Liver (tissue), 9 donors: ENCODE measurements around the gene RTN4. TPM values are rescaled to one million over a fixed set of nuclear protein-coding genes. Genes with fewer than 3 reads are reported as not detected.

Experiments
- DNase-seq: peaks from one replicate; pipeline ENCODE4 v3.0.0-alpha.2; 2017; ENCODE audit warnings: low spot score
- H3K27ac ChIP-seq, 2 donors: one replicate each; pipeline ENCODE4 v1.7.0; 2013; ENCODE audit warnings: inconsistent platforms in 2 of 2, low read length in 2 of 2, control low read depth in 1 of 2, low read depth in 1 of 2, mild to moderate bottlenecking in 1 of 2
- H3K27me3 ChIP-seq, 4 donors: one replicate each; pipeline versions ENCODE4 v1.6.1 to v1.7.0; 2013; ENCODE audit warnings: low read length in 3 of 4, inconsistent platforms in 1 of 4, mild to moderate bottlenecking in 1 of 4, moderate library complexity in 1 of 4; ENCODE audit not compliant: control insufficient read depth in 4 of 4, insufficient read depth in 4 of 4
- H3K36me3 ChIP-seq, 4 donors: one replicate each; pipeline versions ENCODE4 v1.6.1 to v1.7.0; 2013; ENCODE audit warnings: low read length in 3 of 4, mild to moderate bottlenecking in 3 of 4, low read depth in 1 of 4, moderate library complexity in 1 of 4; ENCODE audit not compliant: control insufficient read depth in 4 of 4, insufficient read depth in 3 of 4
- H3K4me1 ChIP-seq, 4 donors: one replicate each; pipeline versions ENCODE4 v1.6.1 to v1.7.0; 2013; ENCODE audit warnings: low read length in 3 of 4, mild to moderate bottlenecking in 3 of 4, moderate library complexity in 1 of 4; ENCODE audit not compliant: control insufficient read depth in 4 of 4, insufficient read depth in 4 of 4
- H3K4me3 ChIP-seq, 3 donors: one replicate each; pipeline versions ENCODE4 v1.6.1 to v1.7.0; 2013; ENCODE audit warnings: low read length in 3 of 3, control low read depth in 1 of 3, low read depth in 1 of 3, mild to moderate bottlenecking in 1 of 3
- H3K9ac ChIP-seq, 2 donors: one replicate each; pipeline ENCODE4 v1.7.0; 2013; ENCODE audit warnings: low read length in 2 of 2, mild to moderate bottlenecking in 2 of 2, moderate library complexity in 2 of 2, control low read depth in 1 of 2, low read depth in 1 of 2
- H3K9me3 ChIP-seq, 4 donors: one replicate each; pipeline versions ENCODE4 v1.6.1 to v1.7.0; 2013; ENCODE audit warnings: low read length in 3 of 4; ENCODE audit not compliant: control insufficient read depth in 4 of 4
- ATF3 ChIP-seq: IDR thresholded peaks from 2 replicates; pipeline ENCODE4 v1.6.1; 2016; ENCODE audit warnings: antibody characterized with exemption
- CTCF ChIP-seq: fragments of 150-350 bp; IDR thresholded peaks from 2 replicates; pipeline ENCODE4 v1.5.1; 2017; ENCODE audit warnings: improper control_type of control experiment, low read depth, low read length; ENCODE audit not compliant: missing input control
- EGR1 ChIP-seq, 2 donors: IDR thresholded peaks; 2 replicates each; pipeline ENCODE4 v1.6.1; 2016 to 2018; ENCODE audit warnings: antibody characterized with exemption in 2 of 2, low read depth in 2 of 2
- FOXA1 ChIP-seq: IDR thresholded peaks from 2 replicates; pipeline ENCODE4 v1.6.1; 2016; ENCODE audit warnings: antibody characterized with exemption
- FOXA2 ChIP-seq: IDR thresholded peaks from 2 replicates; pipeline ENCODE4 v1.6.1; 2016; ENCODE audit warnings: antibody characterized with exemption
- GABPA ChIP-seq, 2 donors: IDR thresholded peaks in 1 of 2; conservative IDR thresholded peaks in 1 of 2; 2 replicates each; pipeline ENCODE4 v1.6.1; 2016; ENCODE audit warnings: antibody characterized with exemption in 2 of 2, mild to moderate bottlenecking in 1 of 2, moderate library complexity in 1 of 2
- HNF4A ChIP-seq, 2 donors: conservative IDR thresholded peaks; 2 replicates each; pipeline ENCODE4 v1.6.1; 2016; ENCODE audit warnings: antibody characterized with exemption in 2 of 2, mild to moderate bottlenecking in 2 of 2
- HNF4G ChIP-seq: IDR thresholded peaks from 2 replicates; pipeline ENCODE4 v1.6.1; 2016; ENCODE audit warnings: antibody characterized with exemption
- JUND ChIP-seq, 2 donors: IDR thresholded peaks; 2 replicates each; pipeline ENCODE4 v1.6.1; 2016; ENCODE audit warnings: antibody characterized with exemption in 2 of 2
- MAX ChIP-seq: IDR thresholded peaks from 2 replicates; pipeline ENCODE4 v1.6.1; 2016; ENCODE audit warnings: antibody characterized with exemption
- NR2F2 ChIP-seq: IDR thresholded peaks from 2 replicates; pipeline ENCODE4 v1.6.1; 2016; ENCODE audit warnings: antibody characterized with exemption
- RAD21 ChIP-seq, 2 donors: IDR thresholded peaks; 2 replicates each; pipeline ENCODE4 v1.6.1; 2016; ENCODE audit warnings: antibody characterized with exemption in 2 of 2, mild to moderate bottlenecking in 2 of 2
- REST ChIP-seq: IDR thresholded peaks from 2 replicates; pipeline ENCODE4 v1.6.1; 2016; ENCODE audit warnings: antibody characterized with exemption, mild to moderate bottlenecking
- RXRA ChIP-seq, 2 donors: IDR thresholded peaks; 2 replicates each; pipeline ENCODE4 v1.6.1; 2017 to 2018; ENCODE audit warnings: antibody characterized with exemption in 2 of 2, mild to moderate bottlenecking in 1 of 2
- SP1 ChIP-seq: IDR thresholded peaks from 2 replicates; pipeline ENCODE4 v1.6.1; 2018; ENCODE audit warnings: antibody characterized with exemption, mild to moderate bottlenecking
- TAF1 ChIP-seq: conservative IDR thresholded peaks from 2 replicates; pipeline ENCODE4 v1.6.1; 2016; ENCODE audit warnings: antibody characterized with exemption, mild to moderate bottlenecking
- YY1 ChIP-seq: IDR thresholded peaks from 2 replicates; pipeline ENCODE4 v1.6.1; 2016; ENCODE audit warnings: antibody characterized with exemption, mild to moderate bottlenecking
- ZBTB33 ChIP-seq: IDR thresholded peaks from 2 replicates; pipeline ENCODE4 v1.6.1; 2016; ENCODE audit warnings: antibody characterized with exemption
- WGBS: extraction: QIAGEN DNeasy Blood & Tissue Kit; methylation state at CpG from one replicate; pipeline ENCODE4 v1.1.7; 2013; 5-methylcytosine and 5-hydroxymethylcytosine counted together
- polyA plus RNA-seq, 2 donors: library from polyadenylated mRNA; stranded (reverse) in 1 of 2; unstranded in 1 of 2; fragments of 200-250 nt in 1 of 2; fragments of >200 nt in 1 of 2; fragmentation: Nextera tagmentation in 1 of 2; extraction: Ambion mirVana in 1 of 2; gene quantifications; one replicate each; pipeline versions ENCODE4 v1.2.1 to v1.2.3, GENCODE V29; 2013 to 2015
- total RNA-seq, 2 donors: library from RNA; depleted of rRNA; stranded (reverse); fragments of >200 nt; gene quantifications; one replicate each; pipeline ENCODE4 v1.2.3, GENCODE V29; 2014
- donor health status: healthy.
- donor health status: healthy.
- donor health status: healthy.
- donor health status: healthy.
- donor health status: healthy.

RTN4 gene
- total and polyA plus RNA-seq, 4 donors = 73.5 to 348 (median 151) TPM

- Histone ChIP-seq H3K9ac (no peak overlapping the region), H3K27ac (no peak overlapping the region), H3K9me3 (no peaks in the 10 kb centered on the region), H3K27me3 (no peaks in the 10 kb centered on the region), H3K36me3 (no peaks in the 10 kb centered on the region), H3K4me1 (no peaks in the 10 kb centered on the region), H3K4me3 (no peak overlapping the region)
- no peak for TF ChIP-seq TAF1
- TF ChIP-seq RAD21 (IDR thresholded peaks at IDR 0.05) = no peak
- no peak for TF ChIP-seq SP1
- no peak for TF ChIP-seq CTCF
- TF ChIP-seq EGR1 (IDR thresholded peaks at IDR 0.05; ENCODE audit: low read depth in 2 of 2) = no peak
- no peak for TF ChIP-seq HNF4G
- TF ChIP-seq HNF4A (conservative IDR thresholded peaks at IDR 0.05) = no peak
- TF ChIP-seq REST = no peak
- no peak for TF ChIP-seq ZBTB33
- TF ChIP-seq MAX = no peak
- TF ChIP-seq FOXA1 = no peak
- no peak for TF ChIP-seq NR2F2
- no peak for TF ChIP-seq FOXA2
- TF ChIP-seq GABPA (IDR thresholded peaks at IDR 0.05 in 1 of 2, conservative IDR thresholded peaks at IDR 0.05 in 1 of 2) = no peak
- TF ChIP-seq JUND (IDR thresholded peaks at IDR 0.05) = no peak
- TF ChIP-seq YY1 = no peak
- TF ChIP-seq ATF3 = no peak
- no peak for TF ChIP-seq RXRA (IDR thresholded peaks at IDR 0.05)
- WGBS = 89% methylated on average over 4 of the region's 4 CpGs
- no peak for DNase-seq
These were observed 9.5 kb upstream of the RTN4 start for GRCh38 chr2:55059793-55060192.

- H3K27me3 ChIP-seq = no peaks in the 10 kb centered on the region
- 96% methylated on average over 3 of the region's 3 CpGs for WGBS
- H3K36me3 ChIP-seq = no peaks in the 10 kb centered on the region
- no peak for DNase-seq
- no peak overlapping the region for H3K27ac ChIP-seq
- no peak overlapping the region for H3K9ac ChIP-seq
- no peaks in the 10 kb centered on the region for H3K9me3 ChIP-seq
- no peaks in the 10 kb centered on the region for H3K4me1 ChIP-seq
- H3K4me3 ChIP-seq = no peak overlapping the region
- TF ChIP-seq NR2F2 (no peak), EGR1 (IDR thresholded peaks at IDR 0.05; ENCODE audit: low read depth in 2 of 2) (no peak), REST (no peak), SP1 (no peak), ATF3 (no peak), ZBTB33 (no peak)
These were observed 7.2 kb upstream of the RTN4 start for GRCh38 chr2:55057474-55057873.
